Heart left ventricle (tissue), 13 donors: Measurements from ENCODE around the gene SEMA5B.

ENCODE experiments used
- CTCF ChIP-seq, 12 donors: fragments of 200-600 bp; sonication (generic) in 4 of 12; IDR thresholded peaks; one replicate each; pipeline versions ENCODE4 v1.5.0 to v1.8.0; 2018 to 2022; ENCODE audit warnings: antibody characterized with exemption in 12 of 12, mild to moderate bottlenecking in 5 of 12
- POLR2A ChIP-seq, 2 donors: fragments of 450-650 bp; IDR thresholded peaks; one replicate each; pipeline ENCODE4 v1.6.1; 2017; ENCODE audit warnings: antibody characterized with exemption in 2 of 2, mild to moderate bottlenecking in 2 of 2, moderate library complexity in 2 of 2
- donor health status: ischemic (EF 13 %, LVEDD 7.1; RV severe dilation, severe dysfunction).
- donor health status: DM: no; HTN: yes; CAD: no.
- donor health status: DM: no; HTN: no; CAD: no.
- donor health status: ischemic (EF 25% LVEDD 6.9; RV normal size, moderate dysfunction).
- donor health status: ischemic (EF 25% LVEDD 5.7; RV mildly dilated, moderate dysfunction).
- donor health status: ischemic (EF 35%, LVEDD 5.7; RV mildly dilated, moderate dysfunction).
- donor health status: nonischemic (EF 11% LVEDD 7.7; RV severe dilation, severe dysfunction).
- donor health status: DM: yes; HTN: yes; CAD: no.
- donor health status: PGD.
- donor health status: ischemic (EF 29% LVEDD 5.4; RV normal size, mild dysfunction).
- donor health status: nonischemic (EF 23%, LVEDD 6.1; RV moderate dilation, normal function).

DNA sequence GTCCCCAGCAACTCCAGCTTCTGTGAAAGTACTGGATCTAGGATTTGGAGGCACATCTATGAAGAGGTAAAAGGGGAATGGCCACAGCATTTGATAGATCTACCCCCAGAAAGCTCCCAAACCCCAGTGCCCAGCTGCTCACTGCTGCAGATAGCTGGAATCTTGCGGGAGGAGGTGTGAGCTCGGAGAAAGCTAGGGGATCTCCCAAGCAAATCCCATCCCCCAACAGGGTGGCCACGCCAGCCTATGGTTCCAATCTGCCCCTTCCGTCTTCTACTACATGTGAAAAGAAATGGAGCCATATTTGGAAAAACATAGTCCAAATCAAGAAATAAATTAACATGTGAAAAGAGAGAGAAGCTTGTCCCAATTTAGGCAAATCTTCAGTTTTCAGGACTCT lies 42.0 kb downstream of the SEMA5B start:
- TF ChIP-seq POLR2A (IDR thresholded peaks at IDR 0.05) = no peak
- TF ChIP-seq CTCF (IDR thresholded peaks at IDR 0.05) = no peak
